GM21717 (cell line): ENCODE results near the gene GJA4.

Experiments
- ATAC-seq: cut with Tn5 transposase; IDR thresholded peaks from one replicate; pipeline ENCODE4 v1.9.1; 2021; ENCODE audit warnings: mild to moderate bottlenecking, moderate library complexity; ENCODE audit not compliant: unreplicated experiment

The GJA4 gene

DNA sequence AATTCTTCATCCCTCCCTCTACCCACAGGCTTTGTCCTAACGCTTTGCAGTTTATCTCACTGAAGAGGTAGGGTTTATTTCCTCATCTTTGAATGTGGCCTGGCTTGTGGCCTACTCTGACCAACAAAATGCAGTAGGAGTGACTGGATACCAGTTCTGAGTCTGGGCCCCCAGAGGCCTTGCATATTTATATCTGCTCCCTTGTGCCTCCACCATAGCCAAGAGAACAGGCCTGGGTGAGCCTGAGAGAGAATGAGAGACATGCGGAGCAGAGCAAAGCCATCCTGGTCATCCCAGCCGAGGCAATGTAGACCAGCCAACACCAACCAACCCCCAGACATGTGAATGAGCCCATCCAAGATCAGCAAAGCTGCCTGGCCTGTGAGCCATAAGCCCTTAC lies 36.5 kb downstream of the GJA4 start:
- no peak for ATAC-seq

DNA sequence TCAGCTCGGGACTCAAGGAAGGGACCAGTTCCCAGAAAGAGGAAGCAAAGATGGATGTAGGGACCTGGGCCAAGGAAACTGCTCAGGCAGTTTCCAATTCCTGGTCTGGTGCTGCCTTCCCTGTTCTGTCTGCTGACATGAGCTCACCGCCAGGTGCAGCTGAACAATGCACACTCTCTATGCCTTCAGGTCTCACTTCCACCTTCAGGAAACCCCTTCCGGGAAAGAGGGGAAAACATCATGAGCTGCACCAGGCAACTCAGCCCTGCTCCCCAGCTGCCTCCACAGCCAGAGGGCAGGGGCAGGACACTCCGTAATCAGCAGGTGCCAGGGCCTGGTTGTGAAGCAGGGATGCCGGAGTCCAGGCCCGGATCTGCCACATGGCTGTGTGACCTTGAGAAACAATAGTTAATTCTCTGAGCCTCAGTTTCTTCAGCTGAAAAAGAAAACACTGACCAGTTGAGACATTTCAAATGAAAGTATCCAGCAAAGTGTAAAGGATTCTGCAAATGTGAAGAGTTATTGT lies 39.0 kb downstream of the GJA4 start:
- no peak for ATAC-seq

DNA sequence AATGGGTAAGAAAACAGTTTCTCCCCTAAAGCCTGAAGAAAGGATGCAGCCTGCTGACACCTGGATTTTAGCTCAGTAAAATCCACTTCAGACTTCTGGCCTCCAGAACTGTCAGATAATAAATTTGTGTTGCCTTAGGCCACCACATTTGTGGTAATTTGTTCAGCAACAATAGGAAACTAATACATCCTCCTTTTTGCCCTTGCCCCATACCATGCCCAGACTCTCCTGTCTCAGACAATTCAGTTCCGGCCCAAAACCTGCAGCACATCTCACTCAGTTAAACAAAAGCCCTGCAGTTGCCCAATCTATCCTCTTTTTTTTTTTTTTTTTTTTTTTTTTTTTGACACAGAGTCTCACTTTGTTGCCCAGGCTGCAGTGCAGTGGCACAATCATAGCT lies 40.9 kb downstream of the GJA4 start:
- no peak for ATAC-seq

DNA sequence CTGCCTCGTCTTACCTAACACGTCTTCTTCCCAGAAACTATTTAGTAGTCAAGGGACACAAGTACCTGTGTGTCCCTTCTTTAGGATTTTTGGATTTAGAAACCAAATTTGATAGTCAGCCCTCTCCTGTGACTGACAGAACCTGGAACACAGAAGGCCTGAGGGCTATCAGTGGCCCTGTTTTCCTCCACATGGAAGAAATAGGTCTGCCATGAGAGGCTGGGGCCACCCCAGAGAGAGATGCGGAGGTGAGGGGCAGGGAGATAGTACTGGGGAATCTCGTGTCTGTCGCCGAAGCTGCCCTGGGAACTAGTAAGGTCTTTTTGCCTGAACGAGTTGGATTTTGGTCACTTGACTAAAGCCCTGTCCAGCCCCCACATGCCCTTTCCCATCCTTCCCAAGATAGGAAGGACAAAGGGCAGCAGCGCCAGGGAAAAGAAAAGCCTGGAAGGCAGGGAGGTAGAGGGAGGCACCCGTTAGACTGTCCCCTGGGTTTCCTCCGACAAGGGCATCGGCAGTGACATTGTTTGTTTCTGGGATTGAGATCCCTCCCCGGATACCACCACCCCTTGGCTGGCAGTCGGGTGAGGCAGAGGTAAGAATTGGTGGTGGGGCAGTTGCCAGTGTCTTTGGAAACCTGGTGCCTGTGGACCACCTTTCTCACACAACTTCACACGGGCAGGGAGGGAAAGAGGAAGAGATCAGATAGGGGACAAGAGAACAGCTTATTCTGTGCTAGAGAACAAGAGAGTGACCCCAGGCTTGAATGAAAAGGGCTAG lies 46.9 kb downstream of the GJA4 start:
- no peak for ATAC-seq

DNA sequence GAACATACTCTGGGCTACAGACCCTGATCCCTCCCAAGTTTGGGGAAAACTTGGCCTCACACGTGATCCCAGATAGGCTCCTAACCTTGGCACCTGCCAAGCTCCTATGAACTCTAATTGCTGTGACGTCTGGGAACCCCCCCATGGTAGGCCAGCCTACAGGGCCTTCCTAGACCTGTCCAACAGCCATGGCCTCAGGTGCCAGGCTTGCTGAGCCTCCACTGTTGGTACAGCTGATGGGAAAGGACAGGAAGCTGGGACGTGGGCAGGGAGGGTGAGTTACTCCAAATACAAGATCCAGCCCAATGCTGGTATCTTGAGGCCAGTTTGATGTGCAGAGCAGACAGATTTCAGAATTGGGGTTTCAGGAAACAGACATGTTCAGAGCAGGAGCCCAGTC lies 47.6 kb downstream of the GJA4 start:
- ATAC-seq = no peak

DNA sequence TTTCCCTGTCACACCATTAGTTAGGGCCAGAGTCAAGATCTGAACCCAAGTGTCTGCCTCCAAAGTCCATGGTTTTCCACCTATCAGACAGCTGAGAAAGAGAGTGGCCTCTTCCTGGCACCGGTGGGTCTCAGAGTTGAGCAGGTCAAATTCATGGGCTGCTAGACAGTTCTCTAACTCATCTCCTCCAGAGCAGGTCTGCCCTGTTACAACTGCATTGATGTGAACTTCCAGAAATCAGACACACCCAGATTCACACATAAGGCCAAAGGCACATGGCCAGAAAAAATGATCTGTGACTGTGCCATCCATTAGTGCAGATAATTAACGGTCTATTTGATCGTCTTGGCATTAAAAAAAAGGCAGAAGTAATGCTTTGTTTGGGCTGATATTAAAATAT lies 49.3 kb downstream of the GJA4 start:
- no peak for ATAC-seq

DNA sequence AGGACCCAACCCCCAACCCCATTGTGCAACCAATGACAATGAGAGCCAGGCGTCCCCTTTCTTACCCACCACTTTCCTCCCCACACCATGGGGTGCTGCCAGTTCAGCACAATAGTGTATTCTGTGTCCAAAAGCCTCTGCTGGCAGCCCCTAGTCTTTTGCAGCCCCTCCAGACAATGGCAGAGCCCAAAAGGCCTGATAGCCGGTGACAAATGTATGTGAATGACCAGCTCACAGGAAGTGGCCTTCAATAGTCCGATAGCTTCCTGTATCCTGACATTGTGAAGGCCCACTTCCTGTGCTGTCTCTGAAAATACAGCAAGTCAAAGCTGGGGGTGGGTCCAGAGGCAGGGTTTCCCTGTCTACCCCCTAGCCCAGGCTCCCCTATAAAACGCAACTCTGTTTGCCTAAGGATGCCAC lies 50.2 kb downstream of the GJA4 start:
- no peak for ATAC-seq

DNA sequence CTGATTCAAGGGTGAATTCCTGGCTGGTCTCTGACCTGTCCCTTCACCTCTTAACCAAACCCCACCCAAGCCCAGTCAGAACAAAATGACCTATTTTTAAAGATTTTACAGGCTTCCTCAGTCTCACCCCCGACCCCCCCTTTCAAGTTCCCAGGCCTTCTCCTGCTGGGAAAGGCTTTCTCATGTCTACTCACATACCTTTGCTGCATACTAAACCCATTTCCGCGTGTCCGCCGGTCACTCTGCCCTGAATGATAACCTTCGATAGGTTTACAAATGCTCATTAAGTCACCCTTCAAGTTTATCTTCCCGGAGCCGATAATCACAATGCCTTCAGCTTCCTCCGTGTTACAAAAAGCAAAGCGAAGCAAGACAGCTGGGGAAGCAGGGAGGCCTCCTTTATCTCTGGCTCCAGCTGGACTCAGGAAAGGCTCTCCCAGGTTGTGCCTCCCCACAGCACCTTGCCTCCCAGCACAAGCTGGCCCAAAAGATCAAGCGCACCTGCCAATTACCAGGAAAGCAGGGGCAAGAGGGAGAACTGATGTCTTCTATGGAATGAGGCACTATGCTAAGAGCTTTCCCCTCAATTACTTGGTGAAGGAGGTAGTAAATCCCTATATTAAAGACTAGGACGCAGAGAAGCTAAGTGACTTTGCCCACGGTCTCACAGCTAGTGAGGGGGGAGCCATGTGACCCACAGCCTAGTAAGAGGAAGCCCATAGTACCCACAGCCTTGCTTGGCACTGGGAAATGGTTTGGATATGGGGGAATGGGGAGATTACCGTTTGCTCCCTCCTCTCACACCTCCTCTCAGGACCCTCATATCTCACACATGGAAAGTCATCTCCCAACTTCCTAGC lies 50.8 kb downstream of the GJA4 start:
- ATAC-seq = no peak

DNA sequence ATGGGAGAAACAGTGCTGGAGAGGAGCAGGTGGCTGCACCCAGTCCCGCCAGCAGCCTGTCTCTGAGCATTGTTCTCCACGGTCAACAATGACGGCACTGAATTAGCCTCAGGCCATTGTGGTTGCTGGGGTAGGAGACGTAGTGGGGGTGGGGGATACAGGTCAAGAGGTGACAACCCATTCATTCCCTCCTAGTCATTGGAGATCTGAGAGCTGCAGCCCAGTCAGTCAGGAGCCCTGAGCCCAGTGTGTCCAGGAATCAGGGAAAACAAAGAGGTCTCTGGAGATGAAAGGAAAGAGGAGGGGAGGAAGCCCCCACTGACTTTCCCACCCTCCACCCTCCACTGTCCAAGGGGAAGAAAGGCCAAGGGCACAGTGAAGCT lies 51.4 kb downstream of the GJA4 start:
- no peak for ATAC-seq
